GM18502 (cell line): ENCODE results near the gene EHD4.

Source experiments
- ATAC-seq: cut with Tn5 transposase; IDR thresholded peaks from one replicate; pipeline ENCODE4 v1.9.1; 2021; ENCODE audit warnings: mild to moderate bottlenecking; ENCODE audit not compliant: unreplicated experiment, poor library complexity

Gene EHD4

GRCh38 chr15:41995476-41995855 is 23.1 kb upstream of the EHD4 start:
- no peak for ATAC-seq

DNA sequence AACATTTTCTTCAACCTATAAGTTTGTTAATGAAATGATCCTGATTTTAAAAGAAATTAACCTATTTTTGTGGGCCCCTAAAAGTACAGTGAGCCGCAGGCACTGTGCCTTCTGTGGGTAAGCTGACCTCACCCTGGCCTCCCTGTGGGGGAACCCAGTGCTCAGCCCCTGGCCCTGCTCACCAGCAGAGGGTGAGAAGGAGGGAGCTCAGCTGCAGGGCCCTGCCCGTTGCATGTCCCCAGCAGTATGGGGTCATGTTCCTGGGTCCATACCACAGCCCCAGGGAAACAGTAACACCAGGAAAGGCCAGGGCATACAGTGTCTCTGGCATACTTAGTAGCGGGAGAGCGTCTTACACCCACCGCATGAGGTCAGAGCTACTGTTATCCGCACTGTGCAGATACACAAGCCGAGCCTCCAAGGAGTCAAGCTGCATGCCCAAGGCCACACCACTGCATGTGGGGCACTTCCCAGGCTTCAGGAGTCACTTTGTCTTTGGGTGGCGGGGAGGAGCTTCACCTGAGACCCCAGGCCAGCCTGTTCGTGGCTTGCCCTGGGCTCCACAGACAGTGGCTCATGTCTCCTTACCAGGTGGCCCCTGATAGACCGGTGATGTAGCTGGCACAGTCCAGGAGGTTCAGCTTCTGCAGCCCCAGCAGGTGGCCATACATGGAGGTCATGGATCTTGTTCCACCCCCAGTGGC is 22.6 kb upstream of the EHD4 start:
- ATAC-seq: no peak

DNA sequence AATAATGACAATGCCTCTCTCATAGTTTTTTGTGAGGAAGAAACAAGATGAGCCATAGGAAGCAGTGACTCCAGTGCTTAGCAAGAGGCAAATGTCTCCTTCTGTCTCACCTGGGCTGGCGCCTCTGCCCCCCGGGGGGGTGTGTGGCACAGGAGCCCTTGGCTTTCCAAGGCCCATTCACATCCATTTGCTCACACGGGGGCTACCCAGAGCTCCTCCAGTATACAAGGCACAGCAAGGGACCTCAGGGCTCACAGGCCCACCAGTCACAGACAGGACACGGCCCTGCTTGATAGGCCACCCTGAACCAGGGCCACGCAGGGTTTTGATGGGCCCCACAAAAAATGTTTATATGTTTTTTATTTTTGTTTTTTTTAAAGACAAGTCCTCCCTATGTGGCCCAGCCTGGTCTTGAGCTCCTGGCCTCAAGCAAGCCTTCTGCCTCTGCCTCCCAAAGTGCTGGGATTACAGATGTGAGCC is 21.9 kb upstream of the EHD4 start:
- no peak for ATAC-seq

DNA sequence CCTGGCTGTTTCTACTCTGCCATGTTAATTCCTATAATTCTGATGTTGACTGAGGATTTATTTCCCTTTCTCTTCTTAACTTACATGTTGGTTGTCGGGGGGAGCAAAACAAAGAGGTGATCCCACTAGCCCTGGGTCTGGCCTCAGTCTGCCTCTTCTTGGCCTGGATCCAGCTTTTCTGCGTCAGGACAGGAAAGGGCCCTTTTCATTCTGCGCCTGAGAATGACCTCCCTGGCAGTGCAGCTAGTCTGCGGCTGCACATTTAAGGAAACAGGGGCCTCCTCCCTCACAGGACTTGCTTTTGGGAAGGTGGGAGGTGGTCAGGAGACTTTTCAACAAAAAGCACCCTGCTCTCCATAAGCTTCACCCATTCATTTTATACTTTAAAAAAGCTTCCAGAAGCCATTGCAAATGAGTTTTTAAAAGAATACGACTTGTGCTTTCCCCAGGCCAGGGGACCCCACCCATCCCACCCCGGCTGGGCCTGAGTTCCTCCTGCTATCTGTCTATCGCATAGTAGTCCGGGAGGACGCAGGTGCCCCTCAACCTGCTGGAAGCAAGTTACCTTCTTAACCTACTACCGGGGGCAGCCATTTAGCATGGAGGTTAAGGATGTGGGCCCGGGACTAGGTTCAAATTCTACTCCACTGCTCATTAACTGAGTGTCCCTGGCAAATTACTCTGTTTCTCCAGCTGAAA is 21.3 kb upstream of the EHD4 start:
- ATAC-seq: no peak

DNA sequence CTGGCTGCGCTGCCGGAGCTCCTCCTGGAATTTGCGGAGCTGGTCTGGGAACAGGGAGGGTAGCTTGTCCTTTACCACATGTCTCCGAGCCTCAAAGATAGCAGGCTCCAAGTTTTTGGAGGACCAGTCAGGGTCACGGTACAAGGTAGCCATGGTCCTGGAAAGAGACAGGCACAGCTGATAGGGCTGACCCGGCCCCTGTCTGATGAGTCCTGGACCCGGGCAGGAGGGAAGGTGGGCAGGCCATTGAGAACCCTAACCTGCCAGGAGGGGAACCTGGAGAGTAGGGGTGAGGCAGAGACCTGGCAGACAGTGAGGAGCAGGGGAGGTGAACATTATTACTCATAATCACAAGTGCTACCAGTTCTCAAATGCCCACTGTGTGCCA is 20.4 kb upstream of the EHD4 start:
- no peak for ATAC-seq

- ATAC-seq: no peak
Measured at GRCh38 chr15:41992151-41992802, 19.9 kb upstream of the EHD4 start.

DNA sequence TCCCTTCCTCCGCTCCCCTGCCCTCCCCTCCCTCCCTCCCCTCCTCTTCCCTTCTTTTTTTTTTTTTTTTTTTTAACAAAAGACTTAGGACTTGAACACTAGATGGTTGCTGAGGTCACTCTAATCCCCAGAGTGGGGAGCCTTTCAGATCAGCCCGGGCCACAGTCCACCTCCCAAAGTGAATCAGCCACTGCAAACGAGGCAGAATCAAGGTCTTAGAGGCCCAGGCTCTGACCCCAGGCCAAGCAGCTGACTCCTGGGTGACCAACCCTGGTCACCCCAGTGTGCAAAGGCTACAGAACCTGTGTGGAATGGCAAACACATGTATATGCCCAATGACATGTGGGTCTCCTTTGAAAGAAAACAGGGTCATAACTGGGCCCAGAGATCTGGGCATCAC is 18.3 kb upstream of the EHD4 start:
- no peak for ATAC-seq

DNA sequence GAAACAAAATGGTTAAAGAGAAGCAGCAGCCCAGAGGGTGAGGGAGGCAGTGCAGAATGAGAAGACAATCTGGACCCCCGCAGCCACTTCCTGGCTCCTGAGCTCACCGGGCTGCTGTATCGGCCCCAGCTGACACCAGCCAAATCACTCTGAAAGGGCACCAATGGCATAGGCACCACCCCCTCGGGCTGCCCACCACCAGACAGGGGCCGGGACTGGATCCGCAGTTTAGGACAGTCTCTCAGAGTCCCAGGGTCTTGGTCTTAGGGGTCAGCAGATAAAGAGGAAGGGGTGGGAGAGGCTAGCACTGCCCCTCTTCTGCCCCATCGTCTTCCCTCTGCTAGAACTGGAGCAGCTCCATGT is 17.9 kb upstream of the EHD4 start:
- no peak for ATAC-seq

- ATAC-seq: peak; percentile 62
Measured at GRCh38 chr15:41989573-41990242, 17.4 kb upstream of the EHD4 start.

- no peak for ATAC-seq
Measured at GRCh38 chr15:41988896-41989572, 16.7 kb upstream of the EHD4 start.

GRCh38 chr15:41987925-41988275 is 15.5 kb upstream of the EHD4 start:
- ATAC-seq: no peak

DNA sequence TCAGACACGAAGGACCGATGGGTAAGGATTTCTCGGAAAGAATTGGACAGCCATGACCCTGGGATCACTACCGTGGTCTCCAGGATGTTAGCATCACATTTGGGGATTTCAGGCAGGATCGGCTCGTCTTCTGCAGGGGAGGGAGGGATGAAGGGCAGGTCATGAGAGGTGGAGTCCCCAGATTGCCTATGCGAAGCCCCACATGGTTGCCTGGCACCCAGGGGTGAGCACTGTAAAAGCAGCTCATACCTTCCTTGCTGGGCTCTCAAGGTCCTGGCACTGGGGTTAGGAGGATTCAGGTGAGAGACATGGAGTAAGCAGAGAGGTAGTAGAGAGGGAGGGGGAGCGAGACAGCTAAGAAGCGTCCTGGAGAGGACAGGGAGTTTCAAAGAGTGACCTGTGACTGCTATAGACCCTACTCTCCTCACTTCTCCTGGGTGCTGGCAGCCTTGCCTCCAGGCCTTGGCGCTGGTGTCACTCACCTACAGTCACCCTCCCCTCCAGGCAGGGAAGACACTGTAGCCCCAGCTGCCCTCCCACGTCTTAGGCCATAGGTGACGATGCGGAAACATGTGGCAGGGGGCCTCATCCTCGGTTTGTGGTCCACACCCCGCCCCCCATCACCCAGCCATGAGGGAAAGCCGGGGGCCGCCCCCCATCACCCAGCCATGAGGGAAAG is 15.0 kb upstream of the EHD4 start:
- ATAC-seq: no peak

DNA sequence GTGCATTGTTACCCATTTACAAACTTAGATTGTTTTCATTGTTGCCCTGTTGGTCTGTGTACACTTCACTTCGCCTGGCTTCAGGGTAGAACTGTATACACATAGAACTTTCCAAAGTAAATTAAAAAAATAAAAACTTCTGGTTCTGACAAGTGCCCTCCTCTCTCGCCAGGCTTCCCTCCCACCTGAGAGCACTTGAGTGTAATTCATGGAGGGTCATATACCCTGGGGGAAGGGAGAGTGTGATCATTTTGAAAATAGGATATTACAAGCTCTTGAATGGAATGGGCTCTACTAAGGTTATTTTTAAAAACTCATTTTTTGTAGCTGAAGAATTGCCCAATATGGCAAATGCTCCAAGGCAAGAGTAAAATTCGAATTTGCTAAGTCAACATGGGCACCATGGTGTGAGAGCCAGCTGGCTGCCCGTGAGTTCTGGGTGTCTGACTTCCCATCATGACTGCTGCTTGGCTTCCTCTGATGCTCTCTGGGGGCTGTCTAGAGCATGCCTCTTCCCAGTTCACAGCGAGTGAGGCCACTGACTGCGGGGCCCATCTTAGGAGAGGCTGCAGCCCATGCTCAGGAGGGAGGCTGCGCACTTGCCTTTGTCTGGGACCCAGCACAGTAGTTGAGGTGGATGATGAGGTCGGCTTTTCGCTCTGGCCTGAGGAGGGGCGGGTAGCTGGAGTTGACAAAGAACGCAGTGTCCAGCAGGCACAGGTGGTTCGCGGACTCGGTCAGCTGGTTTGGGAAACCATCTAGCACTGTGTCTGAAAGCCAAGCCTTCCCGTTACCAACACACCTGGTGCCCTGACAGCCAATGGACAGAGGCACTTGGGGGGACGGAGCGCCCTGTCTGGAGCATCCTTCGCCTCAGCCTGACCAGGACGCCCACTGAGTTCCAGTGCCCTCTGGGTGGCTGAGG is 13.1 kb upstream of the EHD4 start:
- no peak for ATAC-seq

- ATAC-seq: no peak
Measured at GRCh38 chr15:41984622-41985021, 12.3 kb upstream of the EHD4 start.

GRCh38 chr15:41983621-41984571 is 11.5 kb upstream of the EHD4 start:
- no peak for ATAC-seq

GRCh38 chr15:41983221-41983620 is 10.9 kb upstream of the EHD4 start:
- no peak for ATAC-seq

GRCh38 chr15:41982133-41982930 is 10.0 kb upstream of the EHD4 start:
- no peak for ATAC-seq
